HUES6 (cell line): Measurements from ENCODE around the gene UBASH3B.
"Not testable (repeated sequence)": the region's sequence is repeated elsewhere in the genome, so short reads cannot be mapped to it uniquely, and the experiment has no call there.

ENCODE experiments used
- H3K27ac ChIP-seq: 2 replicates; pipeline ENCODE4 v1.7.0; 2013; ENCODE audit warnings: low read depth, mild to moderate bottlenecking, low read length, inconsistent platforms
- H3K27me3 ChIP-seq: 2 replicates; pipeline ENCODE4 v1.6.1; 2013; ENCODE audit warnings: low read length; ENCODE audit not compliant: control insufficient read depth, insufficient read depth
- H3K36me3 ChIP-seq: 2 replicates; pipeline ENCODE4 v1.6.1; 2013; ENCODE audit warnings: low read length; ENCODE audit not compliant: control insufficient read depth, insufficient read depth
- H3K4me1 ChIP-seq: 2 replicates; pipeline ENCODE4 v1.6.1; 2013; ENCODE audit warnings: low read length; ENCODE audit not compliant: control insufficient read depth, insufficient read depth
- H3K4me3 ChIP-seq: 2 replicates; pipeline ENCODE4 v1.5.1; 2013; ENCODE audit warnings: low read depth, low read length
- H3K9ac ChIP-seq: one replicate; pipeline ENCODE4 v1.6.1; 2013; ENCODE audit warnings: mild to moderate bottlenecking, low read length
- H3K9me3 ChIP-seq: 2 replicates; pipeline ENCODE4 v1.6.1; 2013; ENCODE audit warnings: low read depth, low read length; ENCODE audit not compliant: control insufficient read depth, insufficient read depth

Gene UBASH3B, protein sequence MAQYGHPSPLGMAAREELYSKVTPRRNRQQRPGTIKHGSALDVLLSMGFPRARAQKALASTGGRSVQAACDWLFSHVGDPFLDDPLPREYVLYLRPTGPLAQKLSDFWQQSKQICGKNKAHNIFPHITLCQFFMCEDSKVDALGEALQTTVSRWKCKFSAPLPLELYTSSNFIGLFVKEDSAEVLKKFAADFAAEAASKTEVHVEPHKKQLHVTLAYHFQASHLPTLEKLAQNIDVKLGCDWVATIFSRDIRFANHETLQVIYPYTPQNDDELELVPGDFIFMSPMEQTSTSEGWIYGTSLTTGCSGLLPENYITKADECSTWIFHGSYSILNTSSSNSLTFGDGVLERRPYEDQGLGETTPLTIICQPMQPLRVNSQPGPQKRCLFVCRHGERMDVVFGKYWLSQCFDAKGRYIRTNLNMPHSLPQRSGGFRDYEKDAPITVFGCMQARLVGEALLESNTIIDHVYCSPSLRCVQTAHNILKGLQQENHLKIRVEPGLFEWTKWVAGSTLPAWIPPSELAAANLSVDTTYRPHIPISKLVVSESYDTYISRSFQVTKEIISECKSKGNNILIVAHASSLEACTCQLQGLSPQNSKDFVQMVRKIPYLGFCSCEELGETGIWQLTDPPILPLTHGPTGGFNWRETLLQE

DNA sequence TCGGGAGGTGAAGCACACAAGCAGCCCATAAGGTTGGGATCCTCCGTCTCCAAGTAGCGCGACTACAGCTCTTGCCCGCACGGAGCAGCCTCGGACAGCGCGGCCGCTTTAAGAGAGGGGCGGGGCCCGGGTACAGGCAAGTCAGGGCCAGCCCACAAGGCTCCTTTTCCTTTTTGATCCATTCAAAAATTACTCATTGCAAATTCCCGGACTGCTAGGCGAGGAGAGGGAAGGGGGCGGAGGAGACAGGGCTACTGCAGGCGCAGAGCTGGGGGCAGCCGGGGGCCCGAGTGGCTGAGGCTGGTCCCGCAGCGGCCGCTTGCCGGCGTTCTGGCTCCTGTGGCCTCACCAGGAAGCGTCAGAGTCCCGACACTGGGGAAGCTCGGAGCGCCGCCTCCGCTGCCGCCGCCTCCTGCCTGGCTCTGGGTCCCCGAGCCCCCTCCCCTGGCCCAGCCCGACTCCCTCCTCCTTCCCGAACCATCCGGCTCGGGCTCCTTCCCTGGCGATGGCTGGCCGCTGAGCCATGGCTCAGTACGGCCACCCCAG lies at the start of gene UBASH3B:
Gene UBASH3B, plus strand, starts transcription at position 196 of the 546 bp plus-strand sequence. Its CDS starts 328 bp downstream, at position 524.
- no peak within 1 kb of the TSS; the same call in 1 of the 2 replicates for H3K27ac ChIP-seq
- H3K27me3 ChIP-seq, result peaks cover 24% of the 10 kb centered on the region
- peak within 1 kb of the TSS; percentile 77 for H3K9ac ChIP-seq

DNA sequence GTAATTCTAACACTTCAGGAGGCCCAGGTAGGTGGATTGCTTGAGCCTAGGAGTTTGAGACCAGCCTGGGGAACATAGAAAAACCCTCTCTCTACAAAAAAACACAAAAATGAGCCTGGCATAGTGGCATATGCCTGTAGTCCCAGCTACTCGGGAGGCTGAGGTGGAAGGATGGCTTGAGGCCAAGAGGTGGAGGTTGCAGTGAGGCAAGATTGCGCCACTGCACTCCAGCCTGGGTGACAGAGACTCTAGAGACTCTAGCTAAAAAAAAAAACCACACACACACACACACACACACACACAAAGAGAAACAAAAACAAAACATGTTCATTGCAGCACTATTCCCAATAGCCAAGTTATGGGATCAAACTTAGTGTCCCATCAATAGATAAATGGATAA lies 48.4 kb upstream of the UBASH3B start:
- not testable (repeated sequence) for H3K36me3 ChIP-seq, H3K27ac ChIP-seq

More for the DNA sequence above, at the start of gene UBASH3B:
- H3K36me3 ChIP-seq, result no peaks in the 10 kb centered on the region
- H3K4me3 ChIP-seq, result peak within 1 kb of the TSS; percentile 89
- peaks cover 14% of the 10 kb centered on the region for H3K4me1 ChIP-seq
- peaks cover 4% of the 10 kb centered on the region; the same call in 1 of the 2 replicates for H3K9me3 ChIP-seq

DNA sequence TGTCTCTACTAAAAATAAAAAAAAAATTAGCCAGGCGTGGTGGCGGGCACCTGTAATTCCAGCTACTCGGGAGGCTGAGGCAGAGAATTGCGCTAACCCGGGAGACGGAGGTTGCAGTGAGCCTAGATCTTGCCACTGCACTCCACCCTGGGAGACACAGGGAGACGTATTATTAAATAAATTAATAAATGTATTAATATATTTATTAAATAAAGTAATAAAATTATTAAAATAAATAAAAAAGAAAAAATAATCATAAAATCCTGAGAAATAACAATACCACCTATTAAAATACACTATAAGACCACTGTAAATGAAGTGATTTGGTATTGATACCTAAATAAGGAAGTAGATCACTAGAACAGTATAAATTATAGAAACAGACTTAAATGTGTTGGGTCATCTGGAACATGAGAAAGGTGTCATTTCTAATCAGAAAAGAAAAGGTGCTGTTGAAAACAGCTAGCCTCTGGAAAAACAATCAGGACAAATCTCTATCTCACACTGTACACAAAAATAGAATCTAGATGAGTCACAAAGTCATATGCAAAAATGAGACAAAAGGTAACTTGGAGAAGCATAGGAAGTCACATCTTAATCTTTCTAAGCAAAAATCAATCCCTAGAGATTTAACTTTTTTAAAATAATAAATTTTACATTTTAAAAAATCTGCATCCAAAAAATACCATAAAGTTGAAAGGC lies 43.2 kb upstream of the UBASH3B start:
- no peaks in the 10 kb centered on the region for H3K36me3 ChIP-seq
- H3K4me3 ChIP-seq, result no peak overlapping the region
- H3K27ac ChIP-seq, result no peak overlapping the region
- no peaks in the 10 kb centered on the region for H3K27me3 ChIP-seq
- H3K9me3 ChIP-seq, result no peaks in the 10 kb centered on the region
- H3K9ac ChIP-seq, result no peak overlapping the region
- no peaks in the 10 kb centered on the region for H3K4me1 ChIP-seq

More for the DNA sequence above, 48.4 kb upstream of the UBASH3B start:
- H3K4me1 ChIP-seq, H3K9ac ChIP-seq, H3K9me3 ChIP-seq, H3K27me3 ChIP-seq, H3K4me3 ChIP-seq: not testable (repeated sequence)

DNA sequence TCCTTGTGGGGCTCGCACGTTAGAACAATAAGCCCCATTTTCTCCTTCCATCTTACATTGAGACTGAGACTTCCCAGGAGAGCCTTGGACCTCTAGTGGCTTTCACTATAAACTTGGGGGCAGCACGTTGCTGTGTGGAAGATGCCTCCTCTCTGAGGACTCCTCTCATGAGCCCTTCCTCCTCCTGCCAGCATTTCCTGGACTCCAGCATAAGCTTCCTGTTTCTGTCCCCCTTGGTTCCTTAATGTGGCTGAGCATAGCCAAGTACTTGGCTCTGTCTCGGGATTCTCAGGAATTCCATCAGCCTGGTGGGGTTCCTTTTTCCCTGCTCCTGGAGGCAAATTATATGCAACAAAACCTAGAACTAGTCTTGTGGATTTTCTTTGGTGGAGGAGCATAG lies 38.8 kb upstream of the UBASH3B start:
- Histone ChIP-seq H3K9me3 (peaks cover 4% of the 10 kb centered on the region), H3K27me3 (no peaks in the 10 kb centered on the region), H3K27ac (no peak overlapping the region), H3K36me3 (no peaks in the 10 kb centered on the region), H3K4me1 (no peaks in the 10 kb centered on the region), H3K9ac (no peak overlapping the region), H3K4me3 (no peak overlapping the region)

DNA sequence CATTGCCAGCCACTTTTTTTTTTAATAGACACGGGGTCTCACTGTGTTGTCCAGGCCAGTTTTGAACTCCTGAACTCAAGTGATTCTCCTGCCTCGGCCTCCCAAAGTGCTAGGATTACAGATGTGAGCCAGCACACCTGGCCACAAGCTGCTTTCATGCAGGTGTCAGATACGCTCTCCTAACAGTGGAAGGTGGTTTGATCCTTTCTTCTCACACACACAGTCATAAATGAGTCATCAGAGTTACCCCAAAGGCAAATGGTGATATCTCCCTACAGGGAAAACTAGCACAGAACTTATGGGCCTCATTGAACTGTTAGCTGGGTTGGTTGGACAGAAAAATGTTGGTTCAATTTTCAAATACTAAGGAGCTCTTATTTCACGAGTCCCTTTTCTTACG lies 38.2 kb upstream of the UBASH3B start:
- Histone ChIP-seq H3K4me1 (no peaks in the 10 kb centered on the region), H3K4me3 (no peak overlapping the region), H3K36me3 (no peaks in the 10 kb centered on the region), H3K27ac (no peak overlapping the region), H3K9ac (no peak overlapping the region), H3K27me3 (no peaks in the 10 kb centered on the region), H3K9me3 (peaks cover 4% of the 10 kb centered on the region)

DNA sequence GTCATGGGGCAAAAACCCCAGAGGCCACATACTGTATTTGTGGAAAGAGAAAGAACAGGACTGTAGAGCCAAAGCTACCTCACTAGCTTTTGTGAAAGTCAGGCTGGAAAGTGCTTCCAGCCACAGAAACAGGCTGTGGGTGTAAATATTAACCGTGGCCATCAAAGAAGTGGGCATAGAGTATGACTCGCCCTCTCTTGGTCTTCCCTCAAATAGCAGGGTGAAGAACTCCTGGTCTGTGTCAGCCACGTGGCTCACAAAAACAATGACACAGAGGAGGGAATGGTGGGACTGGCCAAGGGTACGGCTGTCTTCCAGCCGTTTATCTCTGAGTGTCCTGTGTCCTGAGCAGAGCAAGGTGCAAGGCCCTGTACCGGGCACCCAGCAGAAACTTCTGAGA lies 37.6 kb upstream of the UBASH3B start:
- no peak overlapping the region for H3K27ac ChIP-seq
- H3K4me3 ChIP-seq, result no peak overlapping the region
- H3K9me3 ChIP-seq, result peaks cover 4% of the 10 kb centered on the region
- H3K36me3 ChIP-seq, result no peaks in the 10 kb centered on the region
- no peak overlapping the region for H3K9ac ChIP-seq
- no peaks in the 10 kb centered on the region for H3K4me1 ChIP-seq
- no peaks in the 10 kb centered on the region for H3K27me3 ChIP-seq

DNA sequence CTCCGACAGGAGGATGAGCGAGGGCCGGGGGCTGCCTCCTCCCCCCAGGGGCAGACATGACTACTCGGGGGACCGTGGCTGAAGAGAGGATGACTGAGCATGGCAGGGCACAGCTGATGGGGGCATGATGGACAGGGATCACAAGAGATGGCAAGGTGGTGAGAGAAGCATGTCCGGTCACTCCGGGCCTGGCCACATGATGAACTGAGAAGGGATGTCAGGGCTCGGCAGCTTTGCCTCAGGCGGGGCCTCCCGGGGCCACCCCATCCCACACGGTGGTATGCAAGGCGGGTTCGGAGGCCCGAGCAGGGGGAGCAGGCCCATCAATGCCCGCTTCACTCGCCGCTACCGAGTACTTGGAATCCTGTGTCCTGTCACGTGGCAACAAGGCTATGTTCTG lies 36.6 kb upstream of the UBASH3B start:
- Histone ChIP-seq H3K36me3 (no peaks in the 10 kb centered on the region), H3K9ac (no peak overlapping the region), H3K27me3 (no peaks in the 10 kb centered on the region), H3K27ac (no peak overlapping the region), H3K9me3 (peaks cover 4% of the 10 kb centered on the region), H3K4me1 (no peaks in the 10 kb centered on the region), H3K4me3 (no peak overlapping the region)

DNA sequence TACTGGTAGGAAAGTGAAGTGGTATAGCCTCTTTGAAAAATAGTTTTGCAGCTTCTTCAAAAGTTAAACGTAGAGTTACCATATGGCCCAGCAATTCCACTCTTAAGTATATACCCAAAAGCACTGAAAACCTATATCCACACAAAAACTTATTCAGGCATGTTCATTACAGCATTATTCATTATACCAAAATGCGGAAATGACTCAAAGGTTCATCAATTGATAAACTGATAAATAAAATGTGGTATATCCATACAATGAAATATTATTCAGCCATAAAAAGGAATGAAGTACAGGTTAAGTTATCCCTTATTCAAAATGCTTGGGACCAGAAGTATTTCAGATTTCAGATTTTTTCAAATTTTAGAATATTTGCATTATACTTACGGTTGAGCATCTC lies 35.8 kb upstream of the UBASH3B start:
- Histone ChIP-seq H3K4me1 (no peaks in the 10 kb centered on the region), H3K27me3 (no peaks in the 10 kb centered on the region), H3K27ac (no peak overlapping the region), H3K9me3 (peaks cover 4% of the 10 kb centered on the region), H3K36me3 (no peaks in the 10 kb centered on the region), H3K9ac (no peak overlapping the region), H3K4me3 (no peak overlapping the region)

DNA sequence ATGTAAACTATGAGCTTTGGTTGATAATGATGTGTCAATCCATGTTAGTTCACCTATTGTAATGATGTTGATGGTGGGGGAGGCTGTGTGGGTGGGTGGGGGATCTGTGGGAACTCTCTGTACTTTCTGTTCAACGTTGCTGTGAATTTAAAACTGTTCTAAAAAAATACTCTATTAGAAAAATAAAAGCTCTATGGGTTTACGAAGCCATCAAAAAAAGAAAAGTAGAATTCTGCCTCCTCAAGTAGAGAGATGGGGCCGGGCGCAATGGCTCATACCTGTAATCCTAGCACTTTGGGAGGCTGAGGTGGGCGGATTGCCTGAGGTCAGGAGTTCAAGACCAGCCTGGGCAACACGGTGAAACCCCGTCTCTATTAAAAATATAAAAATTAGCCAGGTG lies 30.0 kb upstream of the UBASH3B start:
- H3K27ac ChIP-seq, H3K27me3 ChIP-seq, H3K9me3 ChIP-seq, H3K36me3 ChIP-seq, H3K4me3 ChIP-seq, H3K9ac ChIP-seq, H3K4me1 ChIP-seq: not testable (repeated sequence)

DNA sequence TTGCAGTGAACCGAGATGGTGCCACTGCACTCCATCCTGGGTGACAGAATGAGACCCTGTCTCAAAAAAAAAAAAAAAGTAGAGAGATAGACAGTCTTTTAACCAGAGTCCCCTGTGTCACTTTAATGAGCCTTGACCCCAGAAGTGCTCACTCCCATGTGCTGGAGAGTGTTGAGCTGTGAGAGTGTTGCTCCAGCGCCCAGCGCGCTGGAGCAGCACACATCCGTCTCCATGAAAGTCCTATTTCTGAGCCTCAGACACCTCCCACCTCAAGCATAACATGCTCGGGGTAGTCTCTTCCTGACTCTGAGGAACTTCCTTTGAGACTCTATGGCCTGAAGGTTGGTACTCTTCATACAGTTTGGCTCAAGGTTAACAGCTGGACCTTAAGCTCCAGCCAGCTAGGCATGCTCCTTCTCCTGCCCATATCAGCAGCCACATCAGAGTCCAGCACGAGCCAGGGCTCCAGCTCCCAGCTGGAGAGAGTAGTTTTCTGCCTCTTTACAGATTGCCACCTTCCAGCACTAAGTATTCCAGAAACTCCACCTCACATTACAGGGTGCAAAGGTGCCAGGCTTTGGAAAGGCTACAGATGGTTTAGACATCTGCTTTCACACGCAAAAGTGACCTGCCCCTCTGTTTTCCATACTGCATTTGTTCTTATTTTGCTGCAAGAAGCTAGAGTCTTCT lies 29.4 kb upstream of the UBASH3B start:
- Histone ChIP-seq H3K4me3 (no peak overlapping the region), H3K9me3 (no peaks in the 10 kb centered on the region), H3K36me3 (no peaks in the 10 kb centered on the region), H3K4me1 (no peaks in the 10 kb centered on the region), H3K27me3 (no peaks in the 10 kb centered on the region), H3K27ac (no peak overlapping the region), H3K9ac (no peak overlapping the region)
